Dermis blood vessel endothelial cell (primary cell): ENCODE results near the gene OR12D2. TPM values are rescaled to one million over a fixed set of nuclear protein-coding genes. Genes with fewer than 3 reads are reported as not detected.

Experiments
- total RNA-seq: library from RNA; depleted of rRNA; stranded (reverse); fragments of >200 nt; gene quantifications from 2 replicates; pipeline ENCODE4 v1.2.3, GENCODE V29; 2014

OR12D2 gene
- total RNA-seq, 1 donor from 2014 or later: not detected

Other genes with a start within 250 kb of the OR12D2 start
- gene OR2J2, start 224.7 kb upstream of the OR12D2 start, total RNA-seq: not detected in 2 replicates
- gene OR14J1, start 93.9 kb upstream of the OR12D2 start, total RNA-seq: not detected in 2 replicates
- gene OR5V1, start 26.8 kb upstream of the OR12D2 start, total RNA-seq: not detected in 2 replicates
- not detected in 2 replicates for gene OR12D3, start 20.3 kb upstream of the OR12D2 start, total RNA-seq
- not detected in 2 replicates for gene OR12D1, start 19.3 kb downstream of the OR12D2 start, total RNA-seq
- gene OR10C1, start 43.7 kb downstream of the OR12D2 start, total RNA-seq: not detected in 2 replicates
- not detected in 2 replicates for gene OR11A1, start 61.4 kb downstream of the OR12D2 start, total RNA-seq
- not detected in 2 replicates for gene OR2H1, start 61.5 kb downstream of the OR12D2 start, total RNA-seq
- gene MAS1L, start 92.3 kb downstream of the OR12D2 start, total RNA-seq: not detected in 2 replicates
- gene UBD, start 164.1 kb downstream of the OR12D2 start, total RNA-seq: 5.8 and 82.4 TPM in 2 replicates
- gene OR2H2, start 189.5 kb downstream of the OR12D2 start, total RNA-seq: not detected in 2 replicates
- 1.0 and 5.4 TPM in 2 replicates for gene GABBR1, start 237.6 kb downstream of the OR12D2 start, total RNA-seq